HG02885 (cell line): Measurements from ENCODE around the gene REXO1.
A peak's percentile ranks its signal among the peaks of the same experiment; 100 is the strongest.
"Not testable (repeated sequence)": the region's sequence is repeated elsewhere in the genome, so short reads cannot be mapped to it uniquely, and the experiment has no call there.

ENCODE experiments used
- ATAC-seq: cut with Tn5 transposase; IDR thresholded peaks from one replicate; pipeline ENCODE4 v1.9.1; 2021; ENCODE audit warnings: mild to moderate bottlenecking; ENCODE audit not compliant: unreplicated experiment, poor library complexity

The REXO1 gene, protein sequence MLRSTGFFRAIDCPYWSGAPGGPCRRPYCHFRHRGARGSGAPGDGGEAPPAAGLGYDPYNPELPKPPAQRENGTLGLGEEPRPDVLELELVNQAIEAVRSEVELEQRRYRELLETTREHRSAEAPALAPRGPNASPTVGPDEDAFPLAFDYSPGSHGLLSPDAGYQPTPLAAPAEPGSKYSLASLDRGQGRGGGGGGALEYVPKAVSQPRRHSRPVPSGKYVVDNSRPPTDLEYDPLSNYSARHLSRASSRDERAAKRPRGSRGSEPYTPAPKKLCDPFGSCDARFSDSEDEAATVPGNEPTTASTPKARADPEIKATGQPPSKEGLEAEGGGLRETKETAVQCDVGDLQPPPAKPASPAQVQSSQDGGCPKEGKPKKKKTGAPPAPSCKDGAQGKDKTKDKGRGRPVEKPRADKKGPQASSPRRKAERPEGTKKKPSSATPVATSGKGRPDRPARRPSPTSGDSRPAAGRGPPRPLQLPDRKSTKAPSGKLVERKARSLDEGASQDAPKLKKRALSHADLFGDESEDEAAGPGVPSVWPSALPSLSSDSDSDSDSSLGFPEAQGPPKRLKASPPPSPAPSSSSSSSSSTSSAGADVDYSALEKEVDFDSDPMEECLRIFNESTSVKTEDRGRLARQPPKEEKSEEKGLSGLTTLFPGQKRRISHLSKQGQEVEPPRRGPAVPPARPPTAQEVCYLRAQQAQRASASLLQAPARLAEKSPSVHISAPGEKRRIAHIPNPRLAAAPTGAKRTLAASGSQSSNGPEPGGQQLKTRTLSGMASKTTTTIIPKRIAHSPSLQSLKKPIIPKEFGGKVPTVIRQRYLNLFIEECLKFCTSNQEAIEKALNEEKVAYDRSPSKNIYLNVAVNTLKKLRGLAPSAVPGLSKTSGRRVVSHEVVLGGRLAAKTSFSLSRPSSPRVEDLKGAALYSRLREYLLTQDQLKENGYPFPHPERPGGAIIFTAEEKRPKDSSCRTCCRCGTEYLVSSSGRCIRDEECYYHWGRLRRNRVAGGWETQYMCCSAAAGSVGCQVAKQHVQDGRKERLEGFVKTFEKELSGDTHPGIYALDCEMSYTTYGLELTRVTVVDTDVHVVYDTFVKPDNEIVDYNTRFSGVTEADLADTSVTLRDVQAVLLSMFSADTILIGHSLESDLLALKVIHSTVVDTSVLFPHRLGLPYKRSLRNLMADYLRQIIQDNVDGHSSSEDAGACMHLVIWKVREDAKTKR

DNA sequence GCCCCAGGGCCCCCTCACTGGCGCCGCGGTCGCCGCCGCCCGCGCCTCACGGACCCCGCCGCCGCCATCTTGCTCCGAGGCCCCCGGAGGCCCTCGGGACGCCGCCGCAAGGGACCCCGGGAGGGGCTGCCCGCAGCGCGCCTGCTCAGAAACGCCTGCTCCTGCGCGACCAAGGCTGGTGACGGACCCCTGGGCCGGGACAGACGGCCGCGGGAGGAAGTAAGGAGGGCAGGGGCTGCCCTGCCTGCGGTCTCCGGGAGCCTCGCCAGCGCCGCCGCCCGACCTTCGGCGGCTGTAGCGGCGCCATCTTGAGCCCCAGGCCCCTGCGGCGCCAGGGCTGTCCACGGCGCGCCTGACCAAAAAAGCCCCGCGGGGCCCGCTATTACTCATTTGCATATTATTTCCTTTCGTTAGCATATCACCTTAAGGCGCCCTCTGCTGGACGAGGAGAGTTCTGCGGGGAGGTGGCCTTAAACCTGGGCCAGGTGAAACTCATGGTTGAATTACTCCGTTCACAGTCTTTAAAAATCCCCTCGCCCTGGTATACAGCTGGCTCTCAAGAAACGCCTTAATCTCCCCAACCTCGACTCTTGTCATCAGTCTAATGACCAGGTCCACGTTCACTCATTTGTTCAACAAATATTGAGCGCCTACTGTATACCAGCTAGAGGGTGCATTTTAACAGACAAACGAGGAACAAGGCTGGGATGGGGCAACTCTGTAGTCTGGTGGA is at the start of gene REXO1:
REXO1 (minus strand) TSS at position 85 of the 733 bp plus-strand sequence. CDS start 125 bp downstream, outside the sequence.
- ATAC-seq, result peak; percentile 71

DNA sequence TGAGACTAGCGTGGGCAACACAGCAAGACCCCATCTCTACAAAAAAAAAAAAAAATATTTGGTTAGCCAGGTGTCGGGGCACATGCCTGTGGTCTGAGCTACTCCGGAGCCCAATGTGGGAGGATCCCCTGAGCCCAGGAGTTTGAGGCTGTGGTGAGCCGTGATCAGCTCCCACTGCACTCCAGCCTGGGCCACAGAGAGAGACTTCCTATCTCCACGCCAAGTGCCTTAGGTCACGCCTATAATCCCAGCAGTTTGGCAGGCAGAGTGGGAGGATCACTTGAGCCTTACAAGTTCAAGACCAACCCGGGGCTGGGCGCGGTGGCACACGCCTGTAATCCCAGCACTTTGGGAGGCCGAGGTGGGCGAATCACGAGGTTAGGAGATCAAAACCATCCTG is 48.2 kb upstream of the REXO1 start:
- ATAC-seq, result no peak

DNA sequence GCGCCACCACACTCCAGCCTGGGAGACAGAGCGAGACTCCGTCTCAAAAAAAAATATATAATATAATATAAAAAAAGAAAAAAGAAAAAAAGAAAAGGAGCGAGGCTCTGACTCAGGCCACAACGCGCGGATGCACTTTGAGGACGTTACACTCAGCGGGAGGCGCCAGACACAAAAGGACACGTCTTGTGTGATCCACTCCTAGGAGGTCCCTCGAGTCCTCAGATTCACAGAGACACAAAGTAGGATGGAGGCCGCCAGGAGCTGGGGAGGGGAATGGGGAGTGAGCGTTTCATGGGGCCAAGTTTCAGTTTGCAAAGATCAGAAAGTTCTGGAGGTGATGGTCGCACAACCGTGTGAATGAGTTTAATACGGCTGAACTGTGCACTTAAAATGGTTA is 45.5 kb upstream of the REXO1 start:
- no peak for ATAC-seq

DNA sequence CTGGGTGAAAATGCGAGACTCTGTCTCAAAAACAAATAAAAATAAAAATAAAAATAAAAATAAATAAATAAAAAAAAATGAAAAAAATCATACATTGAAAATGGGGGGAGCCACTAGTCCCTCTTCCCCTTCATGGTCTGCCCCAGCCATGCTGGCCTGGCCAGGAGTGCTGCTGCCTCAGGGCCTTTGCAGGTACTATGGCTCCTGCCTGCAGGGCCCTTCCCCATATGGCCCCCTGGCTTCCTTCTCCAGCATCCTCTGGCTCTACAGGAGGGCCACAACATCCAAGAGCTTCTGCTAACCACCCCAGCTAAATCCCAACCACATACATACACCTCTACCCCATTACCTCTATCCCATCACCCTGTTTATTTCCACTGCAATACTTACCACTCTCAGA is 41.6 kb upstream of the REXO1 start:
- no peak for ATAC-seq

DNA sequence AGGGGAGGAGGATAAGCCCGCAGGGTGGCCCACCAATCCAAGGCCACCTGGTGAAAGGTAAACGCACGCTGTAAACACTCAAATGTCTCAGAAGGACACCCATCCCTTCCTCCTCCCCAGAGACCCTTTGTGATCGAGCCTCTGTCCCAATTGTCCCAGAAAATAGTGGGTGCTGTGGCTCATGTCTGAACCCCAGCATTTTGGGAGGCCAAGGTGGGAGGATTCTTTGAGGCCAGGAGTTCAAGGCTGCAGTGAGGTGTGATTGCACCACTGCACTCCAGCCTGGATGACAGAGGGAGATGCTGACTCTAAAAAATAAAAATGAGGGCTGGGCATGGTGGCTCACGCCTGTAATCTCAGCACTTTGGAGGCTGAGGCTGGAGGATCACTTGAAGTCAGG is 40.1 kb upstream of the REXO1 start:
- ATAC-seq, result no peak

DNA sequence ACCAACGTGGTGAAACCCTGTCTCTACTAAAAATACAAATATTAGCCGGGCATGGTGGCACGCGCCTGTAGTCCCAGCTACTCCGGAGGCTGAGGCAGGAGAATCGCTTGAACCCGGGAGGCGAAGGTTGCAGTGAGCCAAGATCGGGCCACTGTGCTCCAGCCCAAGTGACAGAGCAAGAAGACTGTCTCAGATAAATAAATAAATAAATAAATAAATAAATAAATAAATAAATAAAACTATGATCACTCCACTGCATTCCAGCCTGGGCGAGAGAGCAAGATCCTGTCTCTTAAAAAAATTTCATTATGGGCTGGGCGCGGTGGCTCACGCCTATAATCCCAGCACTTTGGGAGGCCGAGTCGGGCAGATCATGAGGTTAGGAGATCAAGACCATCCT is 38.1 kb upstream of the REXO1 start:
- not testable (repeated sequence) for ATAC-seq

DNA sequence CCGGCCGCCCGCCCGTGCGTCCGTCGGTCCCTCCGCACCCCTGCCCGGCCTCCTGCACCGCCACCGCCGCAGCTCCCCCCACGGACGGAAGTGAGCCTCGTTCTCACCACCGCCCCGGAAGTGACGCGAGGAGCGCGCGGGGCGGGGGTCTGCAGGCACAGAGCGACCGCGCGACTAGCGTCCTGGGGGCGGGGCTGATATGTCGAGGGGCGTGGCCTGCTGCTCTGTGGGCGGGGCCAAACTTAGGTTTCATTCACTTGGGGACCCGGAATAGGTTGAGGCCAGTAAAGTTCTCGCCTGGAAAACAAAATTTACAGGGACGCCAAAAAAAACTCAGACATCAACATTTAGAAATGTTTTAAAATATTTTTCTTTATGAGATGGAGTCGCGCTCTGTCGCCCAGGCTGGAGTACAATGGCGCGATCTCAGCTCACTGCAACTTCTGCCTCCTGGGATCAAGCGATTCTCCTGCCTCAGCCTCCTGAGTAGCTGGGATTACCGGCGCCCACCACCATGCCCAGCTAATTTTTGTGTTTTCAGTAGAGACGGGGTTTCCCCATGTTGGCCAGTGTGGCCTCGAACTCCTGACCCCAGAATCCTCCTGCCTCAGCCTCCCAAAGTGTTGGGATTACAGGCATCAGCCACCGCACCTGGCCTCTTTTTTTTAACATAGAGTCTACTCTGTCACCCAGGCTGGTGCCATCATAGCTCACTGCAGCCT is 37.3 kb upstream of the REXO1 start, which contains the start of gene ABHD17A:
ABHD17A (minus strand) TSS at position 99 of the 722 bp plus-strand sequence. CDS start 3,930 bp downstream, outside the sequence.
- ATAC-seq, result peak; percentile 95

DNA sequence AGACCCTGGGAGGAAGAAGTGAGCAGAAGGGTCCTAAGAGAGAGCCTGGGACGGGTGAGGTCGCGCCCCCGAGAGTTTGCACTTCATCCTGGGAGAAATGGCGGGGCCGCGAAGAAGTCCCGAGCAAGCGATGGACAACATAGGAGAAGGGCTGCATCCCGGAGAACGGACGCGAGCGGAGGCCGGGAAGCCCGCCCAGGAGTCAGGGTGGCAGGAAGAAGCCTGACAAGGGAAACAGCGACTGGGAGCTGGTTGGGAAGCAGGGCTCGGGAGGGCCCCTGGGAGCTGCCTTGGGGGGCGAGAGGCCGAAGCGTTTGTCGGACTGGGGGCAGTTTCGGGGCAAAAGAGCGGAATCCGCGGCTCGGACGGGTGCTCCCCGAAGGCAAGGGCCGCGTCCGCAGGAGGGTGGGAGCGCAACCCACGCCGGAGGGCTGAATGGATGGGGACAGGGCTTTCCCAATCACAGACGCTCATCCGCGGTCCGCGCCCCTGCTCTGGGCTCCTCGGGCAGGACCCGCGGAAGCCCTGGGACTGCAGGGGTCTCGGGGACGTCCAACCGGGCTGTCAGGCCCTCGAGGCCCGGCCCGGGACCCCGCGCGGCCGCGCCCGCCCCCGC is 36.5 kb upstream of the REXO1 start:
- ATAC-seq, result peak; percentile 20

DNA sequence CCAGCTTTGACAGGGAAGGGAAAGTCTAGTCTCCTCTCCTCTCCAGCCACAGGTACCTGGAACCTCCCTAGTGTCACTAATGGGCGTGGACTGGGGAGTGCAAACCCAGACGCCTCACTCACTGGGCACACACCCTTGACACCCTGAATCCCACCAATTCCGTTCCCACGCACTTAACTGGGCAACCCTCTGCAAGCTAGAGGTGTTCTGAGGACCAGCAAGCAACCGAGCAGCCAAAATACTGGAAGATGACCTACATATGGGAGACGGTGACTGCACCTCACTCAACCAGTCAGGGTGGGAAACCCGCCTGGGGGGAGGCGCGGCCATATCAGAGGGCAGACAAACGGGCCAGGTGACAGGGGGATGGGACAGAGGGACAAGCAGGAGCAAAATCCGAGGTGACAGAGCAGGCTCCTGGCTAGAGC is 36.0 kb upstream of the REXO1 start:
- ATAC-seq, result no peak

DNA sequence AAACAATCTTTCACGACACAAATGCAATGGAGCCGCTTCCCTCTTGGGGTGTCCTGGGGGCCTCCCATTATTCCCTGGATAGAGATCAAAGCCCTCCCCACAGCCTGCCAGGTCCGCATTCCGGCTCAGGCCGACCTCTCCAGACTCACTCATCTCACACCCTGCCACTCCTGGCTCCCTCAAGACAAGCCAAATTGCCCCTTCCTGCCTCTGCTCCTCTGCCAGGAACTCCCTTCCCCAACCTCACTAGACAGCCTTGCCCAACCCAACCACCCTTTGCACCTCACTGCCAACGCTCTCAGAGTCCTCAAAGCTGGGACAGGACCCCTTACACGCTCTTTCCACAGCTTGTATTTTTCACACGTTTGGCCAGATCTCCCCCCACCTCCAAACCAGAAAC is 35.5 kb upstream of the REXO1 start:
- no peak for ATAC-seq

DNA sequence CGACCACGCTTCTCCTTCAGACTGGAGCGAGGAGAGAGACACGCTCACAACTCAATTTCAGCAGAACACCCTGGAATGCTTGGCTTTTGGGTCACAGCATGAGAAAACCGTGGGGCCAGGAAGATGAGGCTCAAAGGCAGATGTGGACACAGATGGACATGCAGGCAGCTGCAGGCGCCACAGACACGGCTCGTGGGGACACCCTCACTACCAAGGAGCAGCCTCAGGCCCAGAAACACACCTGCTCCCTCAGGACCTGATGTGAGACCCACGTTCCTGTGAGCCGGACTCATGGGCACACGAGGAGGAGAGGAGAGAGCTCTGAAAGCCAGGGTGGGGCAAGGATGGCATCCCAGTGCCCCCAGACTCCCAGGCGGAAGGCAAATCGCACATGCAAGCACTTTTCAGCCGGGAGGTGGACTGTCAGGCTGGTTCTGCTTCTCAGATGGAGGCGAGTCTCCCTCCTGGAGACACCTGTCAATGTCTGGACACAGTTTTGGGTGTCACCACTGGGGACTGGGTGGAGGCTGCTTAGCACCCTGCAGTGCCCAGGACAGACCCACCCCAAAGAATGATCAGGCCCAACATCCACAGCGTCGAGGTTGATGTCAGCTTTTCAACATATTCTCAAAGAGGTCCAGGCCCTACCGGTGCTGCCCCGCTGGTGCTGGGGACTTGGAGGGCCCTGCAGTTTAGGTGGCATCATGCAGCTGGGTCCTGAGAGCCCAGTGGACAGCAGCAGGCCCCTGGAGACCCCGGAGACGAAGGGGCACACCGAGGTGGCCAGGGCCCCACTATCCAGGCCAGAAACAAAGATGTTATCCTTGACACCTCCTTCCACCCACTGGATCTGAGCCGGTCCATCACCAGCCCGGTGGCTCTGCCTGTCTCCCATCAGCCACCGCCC is 34.8 kb upstream of the REXO1 start:
- no peak for ATAC-seq

DNA sequence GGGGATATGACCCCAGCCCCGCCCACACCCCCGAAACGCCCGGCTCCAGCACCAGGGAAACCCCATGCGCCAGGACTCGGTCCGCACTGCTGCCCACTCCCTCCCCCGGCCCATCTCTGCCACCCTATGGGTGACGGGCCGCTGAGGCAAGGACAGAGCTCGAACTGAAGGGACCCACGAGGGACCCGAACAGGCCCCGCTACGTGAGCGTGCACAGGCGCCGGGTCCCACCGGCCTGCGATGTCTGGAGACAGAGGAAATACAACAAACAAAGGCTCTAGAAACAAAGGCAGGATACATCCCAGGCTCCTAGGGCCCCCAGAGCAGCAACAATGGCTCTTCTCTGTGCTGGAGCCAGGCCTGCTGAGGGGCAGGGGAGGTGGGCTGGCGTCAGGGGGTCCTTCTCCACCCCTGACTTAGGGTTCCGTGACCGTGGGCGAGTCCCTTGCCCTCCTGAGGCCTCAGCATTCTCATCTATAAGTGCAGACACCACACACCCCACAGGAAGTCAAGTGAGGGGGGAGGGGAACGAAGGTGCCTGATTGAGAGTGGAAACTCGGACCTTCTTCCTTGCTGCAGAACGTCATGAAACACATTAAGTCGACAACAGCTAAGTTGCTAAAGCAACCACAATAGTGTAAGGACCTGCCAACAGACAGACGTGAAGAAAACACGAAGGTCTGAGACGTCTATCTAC is 34.0 kb upstream of the REXO1 start:
- no peak for ATAC-seq

DNA sequence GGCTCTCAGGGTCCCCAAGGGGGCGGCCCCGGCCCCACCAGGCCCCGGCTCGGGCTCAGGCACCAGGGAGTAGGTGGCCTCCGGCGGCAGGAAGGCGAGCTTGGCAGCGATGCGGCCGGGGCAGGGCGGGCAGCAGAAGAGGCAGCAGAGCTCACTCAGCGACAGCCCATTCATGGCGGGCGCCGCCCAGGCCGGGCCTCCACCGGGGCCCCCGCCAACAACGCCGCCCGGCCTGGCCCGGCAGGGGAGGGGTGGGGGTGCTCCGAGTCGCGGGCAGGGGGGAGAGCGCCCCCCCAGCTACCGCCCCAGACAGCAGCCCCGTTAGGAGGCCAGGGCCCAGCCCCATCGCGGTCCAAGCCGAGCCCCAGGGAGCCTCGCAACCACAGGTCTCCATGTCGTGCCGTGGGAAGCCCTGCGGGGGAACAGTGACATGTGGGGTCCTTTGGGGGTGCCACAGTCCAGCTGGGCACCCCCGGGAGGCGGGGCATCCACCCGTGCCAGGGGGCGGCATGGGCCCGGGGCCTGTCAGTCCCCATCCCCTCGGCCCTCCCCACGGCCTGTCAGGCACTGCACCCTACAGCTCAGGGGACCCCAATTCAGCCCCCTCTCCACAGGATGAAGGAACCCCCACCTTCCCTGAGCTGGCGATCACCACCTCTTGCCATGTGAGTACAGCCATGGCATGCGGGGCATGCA is 33.3 kb upstream of the REXO1 start:
- ATAC-seq, result not testable (repeated sequence)

DNA sequence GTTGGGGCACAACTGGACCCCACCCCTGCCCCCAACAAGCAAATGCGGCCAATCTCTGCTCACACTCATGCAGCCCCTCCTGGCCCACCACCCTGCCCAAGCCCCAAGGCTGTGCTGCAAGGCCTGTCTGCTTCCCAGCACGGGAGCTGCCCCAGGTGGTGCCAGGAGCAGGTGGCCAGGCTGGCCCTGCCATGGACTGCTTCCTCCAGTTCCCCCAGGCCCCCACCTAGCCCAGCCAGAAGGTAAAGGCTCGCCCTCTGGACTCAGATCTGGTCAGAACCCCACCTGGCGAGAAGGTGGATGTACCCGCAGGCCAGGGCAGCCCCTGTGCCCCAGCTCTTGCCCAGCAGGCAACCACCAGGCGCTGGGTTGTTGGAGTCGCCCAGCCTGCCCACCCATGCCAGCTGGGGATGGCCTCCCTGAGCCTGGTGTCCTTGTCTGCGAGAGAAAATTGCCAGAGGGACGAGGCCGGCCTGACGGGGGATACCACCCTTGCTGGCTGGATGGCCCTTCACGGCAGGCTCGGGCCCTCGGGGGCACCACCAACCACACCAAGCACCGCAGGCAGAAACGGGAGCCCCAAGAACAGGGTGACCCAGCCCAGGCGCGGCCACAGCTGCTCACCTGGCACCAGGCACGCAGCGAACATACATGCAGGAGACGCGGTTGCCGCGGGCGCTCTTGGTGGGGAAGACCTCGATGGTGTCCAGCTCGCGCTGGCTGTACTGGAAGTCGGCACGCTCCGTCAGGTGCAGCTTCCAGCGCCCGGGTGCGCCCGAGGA is 32.5 kb upstream of the REXO1 start:
- no peak for ATAC-seq

DNA sequence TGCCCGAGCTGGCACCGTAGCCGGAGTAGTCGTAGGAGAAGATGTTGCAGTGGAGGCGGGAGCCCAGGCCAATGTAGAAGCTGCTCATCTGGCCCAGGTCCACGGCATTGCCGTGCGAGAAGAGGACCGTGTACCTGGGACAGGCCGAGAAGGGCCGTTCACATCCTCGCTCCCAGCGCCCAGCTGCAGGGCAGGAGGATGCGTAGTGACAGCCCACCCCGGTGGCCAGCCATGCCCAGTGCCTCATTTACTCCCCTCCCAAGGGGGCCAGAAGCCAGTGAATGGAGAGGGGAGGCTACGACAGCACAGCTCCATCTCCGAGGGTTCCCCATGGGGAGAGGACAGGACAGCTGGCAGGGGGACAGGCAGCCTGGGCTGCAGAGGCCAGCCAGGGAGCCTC is 31.7 kb upstream of the REXO1 start:
- ATAC-seq, result not testable (repeated sequence)

DNA sequence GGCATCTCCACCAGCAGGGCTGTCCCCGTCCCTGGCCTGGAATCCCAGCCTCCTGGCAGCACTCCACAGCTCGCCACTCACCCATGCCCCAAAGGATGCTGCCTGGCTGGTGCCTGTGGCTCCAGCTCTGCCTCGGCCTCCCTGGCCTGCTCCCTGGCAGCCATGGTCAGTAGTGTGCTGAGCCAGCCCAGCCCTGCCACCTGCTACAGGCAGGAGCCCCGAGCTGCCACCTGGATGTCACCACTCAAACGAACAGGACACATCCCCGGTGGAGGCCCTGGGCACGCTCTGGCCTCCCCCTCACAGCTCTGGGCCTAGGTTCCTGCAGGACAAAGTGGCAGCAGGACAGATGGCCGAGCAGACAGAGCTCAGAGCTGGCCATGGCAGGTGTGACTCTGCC is 30.3 kb upstream of the REXO1 start:
- not testable (repeated sequence) for ATAC-seq
